ENCODE data around the gene BGN. TPM values are rescaled to one million over a fixed set of nuclear protein-coding genes. Genes with fewer than 3 reads are reported as not detected.
A peak's percentile ranks its signal among the peaks of the same experiment; 100 is the strongest.

BGN gene
- total RNA-seq, 1 donor = 133 TPM

DNA sequence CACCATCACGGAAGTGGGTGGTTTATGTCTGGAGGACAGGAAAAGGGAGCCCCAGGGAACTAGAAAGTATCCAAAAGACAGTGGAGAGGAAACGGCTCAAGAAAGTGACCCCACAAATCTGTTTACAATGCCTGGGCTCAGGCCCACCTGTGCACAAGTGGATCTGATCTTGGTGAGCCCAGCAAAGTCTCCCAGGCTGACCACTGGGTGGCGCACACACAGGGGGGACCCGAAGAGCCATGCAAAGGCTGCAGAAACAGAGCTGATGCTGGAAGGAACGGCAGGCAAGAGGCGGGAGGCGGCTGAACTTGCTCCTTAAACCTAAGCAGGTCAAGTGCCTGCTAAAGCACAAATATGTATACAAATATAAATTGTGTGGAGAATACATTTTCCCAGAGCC, 34.0 kb upstream of the BGN start:
- DNase-seq (ENCODE audit: low read depth) = peak; percentile 47
- TF ChIP-seq, protein P1, sequence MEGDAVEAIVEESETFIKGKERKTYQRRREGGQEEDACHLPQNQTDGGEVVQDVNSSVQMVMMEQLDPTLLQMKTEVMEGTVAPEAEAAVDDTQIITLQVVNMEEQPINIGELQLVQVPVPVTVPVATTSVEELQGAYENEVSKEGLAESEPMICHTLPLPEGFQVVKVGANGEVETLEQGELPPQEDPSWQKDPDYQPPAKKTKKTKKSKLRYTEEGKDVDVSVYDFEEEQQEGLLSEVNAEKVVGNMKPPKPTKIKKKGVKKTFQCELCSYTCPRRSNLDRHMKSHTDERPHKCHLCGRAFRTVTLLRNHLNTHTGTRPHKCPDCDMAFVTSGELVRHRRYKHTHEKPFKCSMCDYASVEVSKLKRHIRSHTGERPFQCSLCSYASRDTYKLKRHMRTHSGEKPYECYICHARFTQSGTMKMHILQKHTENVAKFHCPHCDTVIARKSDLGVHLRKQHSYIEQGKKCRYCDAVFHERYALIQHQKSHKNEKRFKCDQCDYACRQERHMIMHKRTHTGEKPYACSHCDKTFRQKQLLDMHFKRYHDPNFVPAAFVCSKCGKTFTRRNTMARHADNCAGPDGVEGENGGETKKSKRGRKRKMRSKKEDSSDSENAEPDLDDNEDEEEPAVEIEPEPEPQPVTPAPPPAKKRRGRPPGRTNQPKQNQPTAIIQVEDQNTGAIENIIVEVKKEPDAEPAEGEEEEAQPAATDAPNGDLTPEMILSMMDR (IDR thresholded peaks at IDR 0.05; ENCODE audit: insufficient read depth, low read length) = peak; percentile 71
- no peak overlapping the region for H3K4me3 ChIP-seq (ENCODE audit: low read depth, low read length)

- DNase-seq (ENCODE audit: low read depth) = no peak
- TF ChIP-seq, protein P1 (IDR thresholded peaks at IDR 0.05; ENCODE audit: insufficient read depth, low read length) = no peak
- H3K4me3 ChIP-seq (ENCODE audit: low read depth, low read length) = no peak overlapping the region
These were observed 32.5 kb upstream of the BGN start for GRCh38 chrX:153462291-153462690.

GRCh38 chrX:153463031-153463430, 31.7 kb upstream of the BGN start:
- no peak for DNase-seq (ENCODE audit: low read depth)
- no peak overlapping the region for H3K4me3 ChIP-seq (ENCODE audit: low read depth, low read length)
- TF ChIP-seq, protein P1 (IDR thresholded peaks at IDR 0.05; ENCODE audit: insufficient read depth, low read length) = no peak

- no peak overlapping the region for H3K4me3 ChIP-seq (ENCODE audit: low read depth, low read length)
- TF ChIP-seq, protein P1 (IDR thresholded peaks at IDR 0.05; ENCODE audit: insufficient read depth, low read length) = no peak
- DNase-seq (ENCODE audit: low read depth) = no peak
These were observed 31.2 kb upstream of the BGN start for GRCh38 chrX:153463556-153463955.

DNA sequence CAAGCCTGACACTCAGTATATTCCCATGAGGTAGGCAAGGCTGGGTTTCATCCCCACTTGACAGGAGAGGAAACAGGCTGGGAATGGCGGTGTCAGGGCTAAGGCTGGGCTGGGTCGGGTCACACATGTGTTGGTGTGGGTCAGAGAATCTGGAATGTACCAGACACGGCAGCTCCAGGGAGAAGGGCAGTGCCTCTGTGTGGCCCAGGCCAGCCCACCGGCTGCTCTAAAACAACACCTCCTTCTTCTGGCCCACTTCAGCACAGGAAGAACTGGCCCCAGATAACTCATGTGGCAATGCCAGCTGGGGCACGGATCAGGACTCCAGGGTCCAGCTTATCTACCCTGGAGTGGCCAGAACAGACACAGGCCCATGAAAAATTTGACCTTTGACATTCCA, 30.7 kb upstream of the BGN start:
- no peak overlapping the region for H3K4me3 ChIP-seq (ENCODE audit: low read depth, low read length)
- TF ChIP-seq, protein P1 (IDR thresholded peaks at IDR 0.05; ENCODE audit: insufficient read depth, low read length) = no peak
- no peak for DNase-seq (ENCODE audit: low read depth)

DNA sequence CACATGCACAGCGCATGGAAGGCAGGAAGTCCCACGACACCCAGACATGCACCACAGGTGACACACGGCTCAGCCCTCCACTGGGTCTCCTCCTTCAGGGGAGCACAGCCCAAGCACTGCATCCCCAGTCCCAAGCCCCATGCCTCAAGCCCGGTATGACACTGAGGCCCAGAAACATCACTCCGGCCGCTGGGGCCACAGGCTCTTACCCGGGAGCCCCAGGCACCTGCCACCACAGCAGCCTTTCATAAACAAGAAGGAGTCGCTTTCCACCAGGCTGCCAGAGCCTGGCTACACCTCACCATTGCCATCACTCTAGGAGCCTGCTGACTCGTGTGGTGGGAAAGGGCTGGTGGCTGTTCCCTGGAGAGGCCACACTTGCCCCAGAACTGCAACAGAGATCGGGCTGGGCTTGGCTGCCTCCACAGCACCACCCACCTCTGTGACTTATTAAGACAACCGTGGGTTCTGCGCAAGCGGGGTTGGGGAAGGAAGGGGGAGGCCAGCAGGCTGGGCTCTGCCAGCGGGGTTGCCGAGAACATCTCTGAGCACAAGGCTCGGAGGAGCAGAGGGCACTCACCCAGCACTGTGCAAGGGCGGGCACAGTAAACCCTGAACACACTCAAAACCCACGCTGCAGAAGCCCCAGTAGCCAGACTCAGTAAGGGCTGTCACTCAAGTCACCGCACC, 28.9 kb upstream of the BGN start:
- no peak for DNase-seq (ENCODE audit: low read depth)
- no peak overlapping the region for H3K4me3 ChIP-seq (ENCODE audit: low read depth, low read length)
- TF ChIP-seq, protein P1 (IDR thresholded peaks at IDR 0.05; ENCODE audit: insufficient read depth, low read length) = no peak
